GM19043 (cell line): ENCODE data around the gene HDAC4.
"Not testable (repeated sequence)": the region's sequence is repeated elsewhere in the genome, so short reads cannot be mapped to it uniquely, and the experiment has no call there.

Source experiments
- ATAC-seq: cut with Tn5 transposase; IDR thresholded peaks from one replicate; pipeline ENCODE4 v1.9.1; 2021; ENCODE audit warnings: low read depth; ENCODE audit not compliant: unreplicated experiment

Gene HDAC4

DNA sequence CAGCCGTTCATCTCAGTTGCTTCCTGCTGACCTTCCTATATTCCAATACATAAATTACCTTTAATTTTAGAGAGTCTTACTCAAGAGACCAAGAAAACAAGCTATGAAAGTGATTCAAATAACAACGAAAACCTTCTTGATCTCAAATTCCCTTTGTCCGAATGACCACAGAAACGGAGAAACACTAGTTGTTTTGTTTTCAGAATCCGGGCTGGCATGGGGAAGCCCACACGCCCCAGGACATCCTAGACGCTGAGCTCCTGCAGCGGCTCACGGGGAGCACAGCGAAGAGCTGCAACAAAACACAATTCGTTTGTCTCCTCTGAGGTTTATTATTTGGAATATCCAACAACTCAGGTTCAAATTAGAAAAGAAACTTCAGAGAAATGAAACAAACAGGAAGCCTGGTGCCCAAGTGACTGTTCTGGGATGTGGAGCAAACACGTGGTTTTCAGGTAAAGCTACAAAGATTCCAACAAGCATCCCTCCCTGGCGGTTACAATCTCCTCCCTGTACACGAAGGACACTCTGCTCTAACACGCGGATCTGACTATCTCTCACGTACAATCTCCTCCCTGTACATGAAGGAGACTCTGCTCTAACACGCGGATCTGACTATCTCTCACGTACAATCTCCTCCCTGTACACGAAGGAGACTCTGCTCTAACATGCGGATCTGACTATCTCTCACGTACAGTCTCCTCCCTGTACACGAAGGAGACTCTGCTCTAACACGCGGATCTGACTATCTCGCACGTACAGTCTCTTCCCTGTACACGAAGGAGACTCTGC lies 315.4 kb downstream of the HDAC4 start:
- ATAC-seq, result no peak

DNA sequence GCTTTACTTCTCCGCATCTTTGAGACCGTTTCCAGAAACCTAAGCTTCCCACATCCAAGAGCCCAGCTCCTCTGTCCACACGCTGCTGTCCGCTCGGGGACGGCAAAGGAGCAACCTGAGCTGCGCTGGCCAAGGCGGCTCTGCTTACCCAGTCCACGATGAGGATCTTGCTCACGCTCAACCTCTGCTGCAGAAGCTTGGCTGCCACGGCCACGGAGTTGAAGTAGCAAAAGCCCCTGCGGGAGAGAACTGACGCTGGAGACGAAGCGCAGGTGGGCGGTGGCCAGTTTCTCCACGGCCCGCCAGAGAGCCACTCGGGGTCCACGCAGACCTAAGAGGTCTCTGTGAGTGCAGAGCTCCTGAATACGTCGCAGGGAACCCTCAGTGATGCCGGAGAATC lies 316.8 kb downstream of the HDAC4 start:
- ATAC-seq, result no peak

DNA sequence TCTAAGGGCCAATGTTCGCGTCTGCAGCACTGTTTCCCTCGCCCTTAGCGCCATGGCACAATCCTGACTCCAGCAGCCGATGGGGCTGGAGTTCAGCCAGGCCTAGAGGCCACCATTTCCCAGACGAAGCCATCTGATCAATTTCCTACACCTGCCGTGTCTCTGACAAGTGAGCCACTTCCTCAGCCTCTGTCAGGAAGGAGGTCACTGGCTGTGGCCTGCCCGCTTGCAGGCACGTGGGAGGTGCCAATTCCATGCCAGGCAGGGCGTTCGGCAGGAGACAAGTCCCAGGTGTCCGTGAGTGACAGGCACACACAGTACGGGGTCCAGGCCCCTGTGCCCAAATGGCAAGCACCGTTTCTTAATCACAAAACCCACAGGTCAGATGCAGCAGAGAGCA lies 318.4 kb downstream of the HDAC4 start:
- no peak for ATAC-seq

DNA sequence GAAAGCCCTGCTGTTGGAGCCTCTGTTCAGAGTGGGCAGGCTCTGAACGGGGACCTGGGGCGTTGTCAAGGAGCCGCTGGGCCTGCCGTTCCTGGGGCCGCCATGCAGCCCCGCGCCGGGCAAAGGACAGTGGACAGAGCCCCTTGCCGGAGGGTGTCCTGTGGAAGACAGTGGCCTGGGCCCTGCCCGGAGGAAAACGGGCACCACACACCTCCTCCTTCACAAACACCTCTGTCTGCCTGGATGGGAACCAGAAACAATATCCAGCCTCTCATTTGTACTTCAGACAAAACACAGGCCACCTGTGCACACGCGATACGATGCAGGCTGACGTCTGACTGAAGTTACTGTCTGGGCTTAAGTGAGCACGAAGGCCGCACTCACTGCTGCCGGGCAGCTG lies 319.2 kb downstream of the HDAC4 start:
- no peak for ATAC-seq

DNA sequence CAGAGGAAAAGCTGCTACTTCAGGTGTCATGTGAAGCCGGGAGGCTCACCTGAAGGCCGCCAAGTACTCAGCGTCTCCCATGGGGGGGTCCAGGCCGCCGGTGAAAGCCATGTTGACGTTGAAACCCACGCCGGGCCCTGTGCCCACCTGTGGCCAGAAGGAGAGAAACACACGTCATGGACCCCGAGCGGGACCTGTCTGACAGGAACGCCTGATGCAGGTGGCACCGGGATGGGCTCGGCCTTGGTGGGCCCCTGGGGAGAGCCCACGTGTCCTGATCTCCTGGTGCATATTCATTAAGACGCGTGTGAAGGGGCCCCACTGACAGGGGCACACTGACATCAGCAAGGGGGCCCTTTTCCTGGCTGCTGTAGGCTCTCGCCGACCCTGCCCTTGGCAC lies 319.8 kb downstream of the HDAC4 start:
- ATAC-seq, result no peak

DNA sequence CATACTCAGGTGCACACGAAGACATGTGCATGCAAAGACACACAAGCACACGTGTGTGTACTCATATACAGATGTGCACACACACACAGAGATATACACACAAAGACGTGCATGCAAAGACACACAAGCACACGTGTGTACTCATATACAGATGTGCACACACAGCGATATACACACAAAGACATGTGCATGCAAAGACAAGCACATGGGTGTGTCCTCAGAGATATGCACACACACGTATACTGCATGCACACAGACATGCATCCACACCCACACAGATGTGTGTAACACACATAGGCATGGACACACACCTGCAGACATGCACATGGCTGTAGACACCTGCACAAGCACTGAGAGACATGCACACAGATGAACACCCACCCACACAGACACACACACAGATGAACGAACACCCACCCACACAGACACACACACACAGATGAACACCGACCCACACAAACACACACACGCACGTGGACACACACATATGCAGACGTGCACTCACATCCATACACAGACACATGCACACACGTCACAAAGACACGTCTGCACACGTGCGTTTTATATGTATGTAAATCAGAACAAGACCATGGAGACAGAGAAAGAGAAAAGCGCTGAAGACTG lies 321.0 kb downstream of the HDAC4 start:
- ATAC-seq, result no peak

DNA sequence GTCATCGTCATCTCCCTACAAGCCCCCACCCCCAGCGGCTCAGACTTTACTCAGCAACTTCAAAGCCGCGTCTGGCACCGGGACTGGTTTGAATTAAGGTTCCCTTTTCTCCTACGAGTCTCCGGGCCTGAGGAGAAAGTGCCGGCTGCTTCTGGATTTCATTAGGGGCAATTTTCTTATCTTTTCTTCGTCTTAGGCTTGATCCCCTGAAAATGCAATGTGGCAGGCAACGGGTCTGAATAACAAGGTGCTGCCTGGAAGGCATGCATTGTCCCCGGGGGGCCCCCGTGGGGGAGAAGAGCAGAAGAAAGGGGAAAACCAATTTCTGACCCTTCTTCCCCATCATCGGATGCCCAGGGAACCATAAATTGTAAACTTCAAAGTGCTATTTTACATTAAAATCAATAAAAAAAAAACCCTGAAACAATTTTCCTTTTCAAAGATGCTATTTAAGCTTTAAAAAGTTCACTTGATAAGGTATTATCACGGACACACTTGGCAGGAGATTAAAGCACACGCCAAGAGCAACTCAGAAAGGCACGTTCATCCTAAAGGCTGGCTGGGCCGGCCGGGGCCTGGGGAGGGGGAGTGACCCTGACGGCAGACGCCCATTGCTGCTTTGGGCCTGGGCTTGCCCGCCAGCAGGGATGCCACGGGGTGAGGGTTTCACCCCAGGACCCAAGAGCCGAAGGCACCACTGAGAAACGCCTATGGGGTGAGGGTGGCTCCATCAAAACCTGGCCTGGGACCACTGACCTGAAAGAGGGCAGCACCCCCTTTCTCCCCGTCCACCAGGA lies 322.5 kb downstream of the HDAC4 start:
- ATAC-seq, result no peak

DNA sequence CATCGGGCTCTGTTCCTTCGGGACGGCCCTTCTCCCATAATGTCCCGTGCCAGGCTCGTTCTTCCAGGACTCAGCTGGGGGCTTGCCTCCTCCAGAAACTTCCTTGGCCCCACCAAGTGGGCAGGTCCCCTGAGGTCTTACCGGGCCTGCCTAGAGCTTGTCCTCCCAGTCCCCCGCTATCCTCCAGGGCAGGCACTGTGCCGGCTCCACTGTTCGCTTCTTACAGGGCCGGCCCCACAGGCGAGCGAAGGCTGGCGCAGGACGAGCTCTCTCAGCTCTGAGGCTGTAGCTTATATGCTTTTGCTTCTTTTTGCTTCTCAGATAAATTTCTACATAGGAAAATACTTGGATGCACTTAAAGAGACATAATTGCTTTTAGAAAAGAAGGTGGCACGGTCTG lies 323.6 kb downstream of the HDAC4 start:
- ATAC-seq, result no peak

DNA sequence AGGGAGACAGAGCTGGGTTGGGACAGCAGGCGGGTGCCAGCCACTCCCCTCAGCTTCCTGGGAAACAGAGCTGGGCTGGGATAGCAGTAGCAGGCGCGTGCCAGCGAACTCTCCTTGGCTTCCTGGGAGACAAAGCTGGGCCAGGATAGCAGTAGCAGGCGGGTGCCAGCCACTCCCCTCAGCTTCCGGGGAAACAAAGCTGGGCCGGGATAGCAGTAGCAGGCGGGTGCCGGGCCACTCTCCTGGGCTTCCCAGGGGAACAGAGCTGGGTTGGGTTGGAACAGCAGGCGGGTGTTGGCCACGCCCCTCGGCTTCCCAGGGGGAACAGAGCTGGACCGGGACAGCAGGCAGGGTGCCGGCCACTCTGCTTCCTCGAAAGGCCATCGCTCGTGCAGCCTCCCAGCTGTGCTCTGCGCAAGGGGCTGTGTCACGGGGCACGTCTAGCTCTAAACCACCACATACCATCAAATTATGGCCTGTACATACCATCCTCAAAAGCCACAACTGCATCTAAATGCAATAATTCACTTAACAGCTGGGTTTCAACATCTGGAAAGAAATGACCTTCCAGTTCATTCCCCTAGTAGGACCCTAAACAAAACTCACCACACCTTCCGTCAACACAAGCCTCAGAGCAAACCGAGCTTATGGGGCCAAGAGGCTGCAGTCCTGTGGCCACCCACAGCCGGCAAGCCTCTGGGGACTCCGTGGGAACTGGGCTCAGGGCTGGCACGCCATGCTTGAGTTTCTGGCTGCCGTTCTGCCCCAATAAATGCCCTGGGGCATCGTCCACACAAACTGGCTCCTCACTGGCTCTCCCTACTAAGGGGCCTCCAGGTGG lies 324.7 kb downstream of the HDAC4 start:
- ATAC-seq, result no peak

DNA sequence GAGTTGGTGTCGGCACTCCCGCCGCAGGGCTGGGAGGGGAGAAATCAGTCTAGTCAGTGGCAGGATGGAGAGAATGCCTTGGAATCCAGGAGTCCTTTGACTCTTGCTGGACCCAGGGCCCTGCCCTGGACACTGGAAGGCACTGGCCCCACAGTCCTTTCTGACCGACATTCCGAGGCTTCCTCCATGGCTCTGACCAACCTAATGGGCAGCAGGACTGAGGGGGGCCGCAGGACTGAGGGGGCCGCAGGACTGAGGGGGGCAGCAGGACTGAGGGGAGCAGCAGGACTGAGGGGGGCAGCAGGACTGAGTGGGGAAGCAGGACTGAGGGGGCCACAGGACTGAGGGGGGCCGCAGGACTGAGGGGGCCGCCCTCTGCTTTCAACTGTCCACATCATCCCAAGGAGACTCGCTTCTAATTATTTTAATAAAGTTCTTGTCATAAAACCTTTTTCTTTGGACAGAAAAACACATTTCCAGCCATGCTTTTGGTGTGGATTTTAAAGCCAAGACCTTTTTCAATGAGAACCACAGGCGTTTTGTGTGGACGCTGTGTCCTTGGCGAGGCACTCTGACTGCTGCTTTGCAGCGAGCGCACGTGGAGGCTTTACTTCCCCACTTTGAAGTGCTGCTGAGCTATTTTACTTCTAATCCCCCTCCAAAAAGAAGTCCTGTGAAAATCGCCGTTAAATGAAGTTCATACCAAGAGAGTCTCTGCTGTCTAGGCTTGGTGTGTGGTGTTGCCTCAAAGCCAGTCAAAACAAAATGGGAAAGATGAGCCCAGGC lies 326.9 kb downstream of the HDAC4 start:
- ATAC-seq, result no peak

DNA sequence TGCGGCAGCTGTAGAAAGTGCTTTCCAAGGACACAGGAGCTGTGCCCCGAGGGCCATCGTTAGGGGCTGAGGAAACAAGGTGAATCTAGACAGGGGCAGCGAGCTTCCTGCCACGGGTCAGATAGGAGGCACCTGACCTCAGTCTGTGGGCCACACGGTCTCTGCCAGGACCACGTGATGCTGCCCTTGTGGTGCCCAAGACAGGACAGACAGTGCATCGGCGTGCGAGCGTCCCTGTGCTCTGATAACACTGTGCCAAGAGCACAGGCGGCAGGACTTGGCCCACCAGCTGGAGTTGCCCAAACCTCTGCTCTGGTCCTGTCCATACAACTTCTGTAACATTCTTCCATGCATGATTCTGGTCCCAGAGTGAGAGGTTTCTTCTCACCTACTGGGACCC lies 327.6 kb downstream of the HDAC4 start:
- ATAC-seq, result no peak

DNA sequence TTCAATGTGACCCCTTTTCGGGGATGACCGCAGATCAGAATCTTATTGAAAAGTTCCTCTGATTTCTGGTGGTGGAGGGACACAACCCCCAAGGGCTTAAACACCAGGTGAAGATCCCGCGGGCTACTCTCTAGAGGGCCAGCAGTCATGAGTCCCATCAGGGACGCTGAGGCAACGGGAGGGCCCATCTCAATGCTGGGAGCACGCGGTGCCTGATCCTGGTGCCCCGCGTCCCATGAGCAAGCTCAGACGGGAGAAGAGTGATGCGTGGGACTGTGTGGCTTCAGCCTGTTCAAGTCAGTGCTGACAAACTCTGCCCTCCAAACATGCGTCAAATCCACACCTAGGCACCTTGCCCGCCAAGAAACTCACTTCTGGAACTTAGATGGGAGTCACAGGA lies 328.0 kb downstream of the HDAC4 start:
- ATAC-seq, result no peak

DNA sequence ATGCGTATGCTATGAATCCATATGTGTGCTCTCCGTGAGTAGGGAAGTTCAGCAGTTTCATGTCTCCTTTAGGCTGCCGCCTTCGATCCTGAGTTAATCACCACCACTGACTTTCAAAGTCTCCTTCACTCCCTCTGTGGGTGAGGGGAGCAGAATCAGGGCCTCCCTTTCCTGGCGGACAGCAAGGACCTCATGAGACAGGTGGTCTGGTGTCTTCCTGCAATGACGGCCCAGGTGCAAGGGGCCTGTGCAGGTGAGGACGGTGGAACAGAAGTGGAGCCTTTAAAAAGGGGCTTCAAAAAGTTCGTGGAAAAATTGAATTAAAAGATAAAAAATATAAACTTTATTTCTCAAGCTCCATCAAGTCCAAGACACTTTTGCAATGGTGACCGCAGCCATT lies 330.4 kb downstream of the HDAC4 start:
- no peak for ATAC-seq

DNA sequence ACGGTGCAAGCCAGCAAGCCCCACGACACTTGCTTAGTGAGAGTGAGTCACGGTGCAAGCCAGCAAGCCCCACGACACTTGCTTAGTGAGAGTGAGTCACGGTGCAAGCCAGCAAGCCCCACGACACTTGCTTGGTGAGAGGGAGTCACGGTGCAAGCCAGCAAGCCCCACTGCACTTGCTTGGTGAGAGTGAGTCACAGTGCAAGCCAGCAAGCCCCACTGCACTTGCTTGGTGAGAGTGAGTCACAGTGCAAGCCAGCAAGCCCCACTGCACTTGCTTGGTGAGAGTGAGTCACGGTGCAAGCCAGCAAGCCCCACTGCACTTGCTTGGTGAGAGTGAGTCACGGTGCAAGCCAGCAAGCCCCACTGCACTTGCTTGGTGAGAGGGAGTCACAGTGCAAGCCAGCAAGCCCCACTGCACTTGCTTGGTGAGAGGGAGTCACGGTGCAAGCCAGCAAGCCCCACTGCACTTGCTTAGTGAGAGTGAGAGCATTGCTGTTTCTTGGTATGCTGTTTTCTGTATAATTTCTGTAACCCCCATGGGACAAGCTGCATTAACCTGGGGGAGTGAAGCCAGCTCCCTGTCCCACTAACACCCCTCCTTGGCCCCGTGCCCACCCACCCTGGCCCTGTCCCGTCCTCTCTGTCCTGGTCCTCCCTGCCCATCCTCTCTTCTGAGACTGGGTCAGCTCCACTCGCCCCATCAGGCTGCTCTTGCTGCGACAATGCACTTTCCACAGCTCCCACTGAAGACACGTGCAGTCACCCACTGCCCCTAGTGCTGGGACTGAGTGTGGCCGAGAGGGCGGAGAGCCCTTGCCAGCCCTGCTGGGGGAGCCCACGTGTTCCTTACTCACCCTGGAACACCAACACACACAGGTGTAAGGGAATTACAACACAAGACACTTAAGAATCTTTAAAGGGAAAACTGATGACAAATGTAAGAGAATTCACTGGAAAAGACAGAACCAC lies 331.2 kb downstream of the HDAC4 start:
- ATAC-seq, result not testable (repeated sequence)

DNA sequence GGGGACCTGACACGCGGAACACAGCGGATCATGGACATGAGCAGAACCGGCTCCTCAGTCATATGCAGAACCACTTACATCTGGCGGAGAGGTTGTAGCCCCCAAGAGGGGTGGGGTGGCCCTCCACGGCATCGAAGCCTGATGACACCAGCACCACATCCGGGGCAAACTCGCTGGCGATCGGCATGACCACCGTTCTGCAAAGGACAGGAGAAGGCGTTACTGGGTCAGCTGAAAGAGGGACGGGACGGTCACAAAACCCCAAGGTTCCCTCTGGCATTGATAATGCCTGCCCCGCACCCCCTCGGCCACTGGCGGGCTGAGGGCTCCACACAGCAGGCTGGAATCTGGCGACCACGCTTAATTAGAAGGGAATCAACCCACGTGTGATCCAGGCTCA lies 332.4 kb downstream of the HDAC4 start:
- no peak for ATAC-seq

DNA sequence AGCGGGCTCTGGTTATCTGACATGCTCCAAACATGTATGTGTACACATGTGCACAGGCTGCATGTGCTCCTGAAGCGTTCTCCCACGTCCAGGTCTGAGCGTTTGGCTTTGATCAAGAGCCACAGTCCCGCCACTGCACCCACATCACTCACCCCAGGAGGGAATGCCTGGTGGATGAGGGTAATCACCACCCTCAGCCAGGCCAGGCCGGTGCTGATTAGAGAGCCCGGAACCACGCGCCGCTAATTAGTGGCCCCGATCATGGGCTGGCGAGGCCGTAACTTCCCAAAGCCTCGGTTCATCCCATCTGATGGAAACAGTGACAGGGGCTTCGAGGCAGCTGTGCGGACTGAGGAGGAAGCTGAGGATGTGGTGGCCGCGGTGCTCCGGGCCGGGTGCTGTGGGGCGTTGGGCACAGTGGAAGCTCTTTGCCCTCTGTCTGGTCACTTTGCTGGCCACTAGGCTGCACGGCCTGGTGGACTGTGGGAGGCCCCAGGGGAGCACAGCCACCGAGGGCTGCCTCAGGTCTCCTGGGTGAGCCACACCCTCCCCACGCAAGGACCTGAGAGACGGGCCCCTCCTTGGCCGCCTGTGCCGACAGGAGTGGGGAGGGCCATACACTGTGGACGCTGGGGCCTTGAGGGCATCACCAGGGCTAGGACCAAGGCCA lies 333.5 kb downstream of the HDAC4 start:
- ATAC-seq, result no peak

DNA sequence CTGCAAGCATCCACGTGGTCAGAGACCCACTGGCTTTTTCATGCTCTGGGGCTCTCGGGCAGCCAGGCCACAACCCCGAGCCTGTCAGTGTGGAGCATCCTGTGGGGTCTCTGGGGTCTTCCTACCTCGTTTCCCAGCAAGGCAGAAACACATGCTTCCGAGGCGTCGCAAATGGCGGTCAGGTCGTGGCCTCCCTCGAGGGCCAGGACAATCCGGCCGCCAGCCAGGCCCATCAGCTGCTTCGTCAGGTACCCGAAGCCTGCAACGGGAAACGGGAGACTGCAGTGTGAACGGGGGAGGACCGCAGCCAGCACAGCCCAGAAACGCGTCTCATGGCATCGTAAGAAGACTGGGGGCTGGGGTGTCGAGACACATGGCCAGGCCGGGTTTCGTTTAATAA lies 334.2 kb downstream of the HDAC4 start:
- no peak for ATAC-seq

DNA sequence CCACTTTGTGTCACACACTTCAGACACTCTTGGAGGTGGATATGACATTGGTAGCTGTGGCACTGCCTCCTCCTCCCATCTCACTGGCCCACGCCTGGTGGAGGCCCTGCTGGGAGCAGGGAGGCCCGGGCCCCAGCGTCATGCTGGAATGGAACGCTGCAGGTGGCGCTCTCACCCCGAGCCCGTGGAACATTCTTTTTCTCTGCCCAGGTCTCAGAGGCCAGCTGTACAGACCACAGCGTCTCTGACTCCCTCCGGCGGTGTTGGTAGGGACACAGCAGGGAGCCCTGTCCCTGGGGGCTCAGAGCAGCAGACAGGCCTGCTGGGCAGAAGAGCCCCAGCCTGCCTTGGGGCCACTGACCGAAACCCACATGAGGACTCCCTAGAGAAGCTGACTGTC lies 334.9 kb downstream of the HDAC4 start:
- no peak for ATAC-seq
